ENCODE measurements around the gene STC2. TPM values are rescaled to one million over a fixed set of nuclear protein-coding genes. Genes with fewer than 3 reads are reported as not detected.

STC2 gene
- total and polyA plus RNA-seq, 2 of the 4 experiments (the other 2 are of a cell fraction) = 87.5 to 270 TPM

GRCh38 chr5:173352366-173353349, 24.4 kb upstream of the STC2 start:
- Histone ChIP-seq H3K4me2 (ENCODE audit: low read depth, low read length) (no peak overlapping the region), H3K9me3 (ENCODE audit: control insufficient read depth, insufficient read depth, low read length) (no peaks in the 10 kb centered on the region), H3K18ac (ENCODE audit: low read depth, low read length) (no peak overlapping the region), H3K4me3 (ENCODE audit: insufficient read depth, low read depth, low read length) (no peak overlapping the region), H2BK15ac (ENCODE audit: low read depth, low read length) (no peak overlapping the region), H4K8ac (ENCODE audit: low read depth in 2 of 2, low read length in 2 of 2) (no peak overlapping the region), H3K27me3 (ENCODE audit: control insufficient read depth, insufficient read depth, low read length) (no peaks in the 10 kb centered on the region; the same call in 1 of the 2 replicates), H2BK20ac (ENCODE audit: low read depth, low read length) (no peak overlapping the region), H3K27ac (ENCODE audit: insufficient read depth, low read length) (no peak overlapping the region), H3K56ac (ENCODE audit: extremely low read depth, insufficient read depth, low read length) (no peak overlapping the region), H2AK9ac (replicated peaks; ENCODE audit: low read depth, low read length, poor library complexity) (no peak overlapping the region), H3K9me1 (ENCODE audit: insufficient read depth, low read length) (peaks cover 9% of the 10 kb centered on the region), H4K20me1 (ENCODE audit: insufficient read depth, low read length) (no peaks in the 10 kb centered on the region), H3K36me3 (ENCODE audit: control insufficient read depth, insufficient read depth, low read length) (no peaks in the 10 kb centered on the region), H2BK5ac (ENCODE audit: low read depth, low read length, poor library complexity, severe bottlenecking) (no peak overlapping the region), H3K4ac (ENCODE audit: low read depth, low read length) (no peak overlapping the region), H3K9ac (ENCODE audit: low read depth, low read length) (no peak overlapping the region), H2AK5ac (ENCODE audit: low read depth, low read length) (no peak overlapping the region), H3K79me1 (ENCODE audit: low read depth in 1 of 2, low read length in 2 of 2) (no peaks in the 10 kb centered on the region), H3K14ac (replicated peaks; ENCODE audit: low read depth, low read length) (no peak overlapping the region), H3K4me1 (ENCODE audit: control insufficient read depth, insufficient read depth, low read length) (peaks cover 10% of the 10 kb centered on the region), H2AFZ (replicated peaks; ENCODE audit: low read length, poor library complexity) (no peak overlapping the region), H4K91ac (ENCODE audit: insufficient read depth, low read depth, low read length) (no peak overlapping the region), H3K23ac (ENCODE audit: low read depth, low read length) (0 out of 2 replicates have a peak overlapping the region, but pooled peaks have one; percentile 12), H4K5ac (ENCODE audit: low read depth, low read length) (no peak overlapping the region), H2BK120ac (ENCODE audit: low read depth, low read length) (no peak overlapping the region)
- in situ Hi-C loops (cut with MboI; ENCODE audit: low sequenced_read_pairs) (no loop called here), intact Hi-C loops (cut with micrococcal nuclease) (no loop called here), dilution Hi-C loops (cut with HindIII; ENCODE audit: low sequenced_read_pairs, unreplicated experiment) (no loop called here)
- ChIA-PET CTCF (interaction anchor here (0.6 kb wide), 1 partner anchor 791 kb away, joined by 4 read pairs; no protein-coding TSS in a partner anchor), POLR2A (ENCODE audit: unreplicated experiment) (no interaction called here)
- ATAC-seq (ENCODE audit: low read depth) = no peak
- BruUV-seq (replicated peaks) = no TSS peak
- 81% methylated on average over 8 of the region's 24 CpGs; no CpG with 5 or more reads in 1 of the 2 experiments for WGBS, 2 experiments (ENCODE audit: extremely low coverage in 2 of 2, insufficient read length in 1 of 2)
- DNase-seq = no peak
- no peak for TF ChIP-seq NFE2L2 (IDR thresholded peaks at IDR 0.05; ENCODE audit: low read depth, low read length)
- TF ChIP-seq MAZ (IDR thresholded peaks at IDR 0.05; ENCODE audit: borderline replicate concordance, low read depth, low read length) = no peak
- TF ChIP-seq RAD21 (IDR thresholded peaks at IDR 0.05; ENCODE audit: low read length) = no peak
- no peak for TF ChIP-seq RCOR1 (IDR thresholded peaks at IDR 0.05; ENCODE audit: insufficient replicate concordance, low read length)
- no peak for TF ChIP-seq FOS (IDR thresholded peaks at IDR 0.05; ENCODE audit: low read depth, low read length)
- no peak for TF ChIP-seq POLR2A (IDR thresholded peaks at IDR 0.05; ENCODE audit: low read depth, low read length)
- TF ChIP-seq, protein P1, sequence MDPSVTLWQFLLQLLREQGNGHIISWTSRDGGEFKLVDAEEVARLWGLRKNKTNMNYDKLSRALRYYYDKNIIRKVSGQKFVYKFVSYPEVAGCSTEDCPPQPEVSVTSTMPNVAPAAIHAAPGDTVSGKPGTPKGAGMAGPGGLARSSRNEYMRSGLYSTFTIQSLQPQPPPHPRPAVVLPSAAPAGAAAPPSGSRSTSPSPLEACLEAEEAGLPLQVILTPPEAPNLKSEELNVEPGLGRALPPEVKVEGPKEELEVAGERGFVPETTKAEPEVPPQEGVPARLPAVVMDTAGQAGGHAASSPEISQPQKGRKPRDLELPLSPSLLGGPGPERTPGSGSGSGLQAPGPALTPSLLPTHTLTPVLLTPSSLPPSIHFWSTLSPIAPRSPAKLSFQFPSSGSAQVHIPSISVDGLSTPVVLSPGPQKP (IDR thresholded peaks at IDR 0.05; ENCODE audit: borderline replicate concordance, low read depth, low read length) = no peak
- TF ChIP-seq, protein P2, sequence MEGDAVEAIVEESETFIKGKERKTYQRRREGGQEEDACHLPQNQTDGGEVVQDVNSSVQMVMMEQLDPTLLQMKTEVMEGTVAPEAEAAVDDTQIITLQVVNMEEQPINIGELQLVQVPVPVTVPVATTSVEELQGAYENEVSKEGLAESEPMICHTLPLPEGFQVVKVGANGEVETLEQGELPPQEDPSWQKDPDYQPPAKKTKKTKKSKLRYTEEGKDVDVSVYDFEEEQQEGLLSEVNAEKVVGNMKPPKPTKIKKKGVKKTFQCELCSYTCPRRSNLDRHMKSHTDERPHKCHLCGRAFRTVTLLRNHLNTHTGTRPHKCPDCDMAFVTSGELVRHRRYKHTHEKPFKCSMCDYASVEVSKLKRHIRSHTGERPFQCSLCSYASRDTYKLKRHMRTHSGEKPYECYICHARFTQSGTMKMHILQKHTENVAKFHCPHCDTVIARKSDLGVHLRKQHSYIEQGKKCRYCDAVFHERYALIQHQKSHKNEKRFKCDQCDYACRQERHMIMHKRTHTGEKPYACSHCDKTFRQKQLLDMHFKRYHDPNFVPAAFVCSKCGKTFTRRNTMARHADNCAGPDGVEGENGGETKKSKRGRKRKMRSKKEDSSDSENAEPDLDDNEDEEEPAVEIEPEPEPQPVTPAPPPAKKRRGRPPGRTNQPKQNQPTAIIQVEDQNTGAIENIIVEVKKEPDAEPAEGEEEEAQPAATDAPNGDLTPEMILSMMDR (conservative IDR thresholded peaks at IDR 0.05; ENCODE audit: low read depth, low read length) = no peak
- TF ChIP-seq CEBPB (IDR thresholded peaks at IDR 0.05; ENCODE audit: low read depth, low read length) = no peak
- TF ChIP-seq, protein P3, sequence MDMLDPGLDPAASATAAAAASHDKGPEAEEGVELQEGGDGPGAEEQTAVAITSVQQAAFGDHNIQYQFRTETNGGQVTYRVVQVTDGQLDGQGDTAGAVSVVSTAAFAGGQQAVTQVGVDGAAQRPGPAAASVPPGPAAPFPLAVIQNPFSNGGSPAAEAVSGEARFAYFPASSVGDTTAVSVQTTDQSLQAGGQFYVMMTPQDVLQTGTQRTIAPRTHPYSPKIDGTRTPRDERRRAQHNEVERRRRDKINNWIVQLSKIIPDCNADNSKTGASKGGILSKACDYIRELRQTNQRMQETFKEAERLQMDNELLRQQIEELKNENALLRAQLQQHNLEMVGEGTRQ (IDR thresholded peaks at IDR 0.05; ENCODE audit: low read depth, low read length) = no peak
- no peak for TF ChIP-seq SMC3 (IDR thresholded peaks at IDR 0.05; ENCODE audit: low read depth, low read length)
- TF ChIP-seq RFX5 (IDR thresholded peaks at IDR 0.05; ENCODE audit: low read depth, low read length) = no peak
- no peak for TF ChIP-seq BHLHE40 (IDR thresholded peaks at IDR 0.05; ENCODE audit: low read depth, low read length)
- TF ChIP-seq MAFK (IDR thresholded peaks at IDR 0.05; ENCODE audit: low read depth, low read length) = no peak

Measured in IMR-90 (cell line).